NOMO-1 treated with dmso at 0.1 percent for 144 hours (cell line): Measurements from ENCODE around the gene TMEM263.

Source experiments
- DNase-seq: peaks from one replicate; lab custom pipeline; 2025; ENCODE audit not compliant: unreplicated experiment; lab: John Stamatoyannopoulos, UW

The TMEM263 gene

GRCh38 chr12:106947461-106947860, 8.2 kb upstream of the TMEM263 start:
- DNase-seq, result no peak

- DNase-seq, result no peak
Measured at GRCh38 chr12:106950591-106950990, 5.1 kb upstream of the TMEM263 start.

GRCh38 chr12:106953352-106954250, 2.1 kb upstream of the TMEM263 start:
- no peak for DNase-seq

- DNase-seq, result no peak
Measured at GRCh38 chr12:106954462-106955376, 988 bp upstream of the TMEM263 start.

GRCh38 chr12:106956048-106956578, 406 bp downstream of the TMEM263 start:
- no peak for DNase-seq

GRCh38 chr12:106957583-106957982, 1.9 kb downstream of the TMEM263 start:
- DNase-seq, result no peak

GRCh38 chr12:106960443-106960842, 4.7 kb downstream of the TMEM263 start:
- no peak for DNase-seq

- no peak for DNase-seq
Measured at GRCh38 chr12:106962286-106962685, 6.6 kb downstream of the TMEM263 start.

GRCh38 chr12:106964526-106964925, 8.8 kb downstream of the TMEM263 start:
- no peak for DNase-seq

GRCh38 chr12:106971065-106971464, 15.4 kb downstream of the TMEM263 start:
- no peak for DNase-seq

GRCh38 chr12:106973545-106973944, 17.8 kb downstream of the TMEM263 start:
- DNase-seq, result no peak

- DNase-seq, result no peak
Measured at GRCh38 chr12:106974511-106974910, 18.8 kb downstream of the TMEM263 start.

- DNase-seq, result no peak
Measured at GRCh38 chr12:106975098-106975497, 19.4 kb downstream of the TMEM263 start.

- DNase-seq, result no peak
Measured at GRCh38 chr12:106975993-106976658, 20.4 kb downstream of the TMEM263 start.

- no peak for DNase-seq
Measured at GRCh38 chr12:106976668-106977067, 21.0 kb downstream of the TMEM263 start.

GRCh38 chr12:106978035-106978800, 22.5 kb downstream of the TMEM263 start:
- no peak for DNase-seq

- DNase-seq, result no peak
Measured at GRCh38 chr12:106980944-106981343, 25.2 kb downstream of the TMEM263 start.

- no peak for DNase-seq
Measured at GRCh38 chr12:106981788-106982187, 26.1 kb downstream of the TMEM263 start.

GRCh38 chr12:106982229-106982628, 26.5 kb downstream of the TMEM263 start:
- DNase-seq, result no peak

- DNase-seq, result no peak
Measured at GRCh38 chr12:106984588-106985137, 29.0 kb downstream of the TMEM263 start.
